ENCODE data around the gene TMEM258. TPM values are rescaled to one million over a fixed set of nuclear protein-coding genes. Genes with fewer than 3 reads are reported as not detected.

The TMEM258 gene
- total and polyA plus RNA-seq, 2 donors (not counting 3 experiments of a cell fraction or from before 2014, with no cell fraction given): 140 to 534 TPM

DNA sequence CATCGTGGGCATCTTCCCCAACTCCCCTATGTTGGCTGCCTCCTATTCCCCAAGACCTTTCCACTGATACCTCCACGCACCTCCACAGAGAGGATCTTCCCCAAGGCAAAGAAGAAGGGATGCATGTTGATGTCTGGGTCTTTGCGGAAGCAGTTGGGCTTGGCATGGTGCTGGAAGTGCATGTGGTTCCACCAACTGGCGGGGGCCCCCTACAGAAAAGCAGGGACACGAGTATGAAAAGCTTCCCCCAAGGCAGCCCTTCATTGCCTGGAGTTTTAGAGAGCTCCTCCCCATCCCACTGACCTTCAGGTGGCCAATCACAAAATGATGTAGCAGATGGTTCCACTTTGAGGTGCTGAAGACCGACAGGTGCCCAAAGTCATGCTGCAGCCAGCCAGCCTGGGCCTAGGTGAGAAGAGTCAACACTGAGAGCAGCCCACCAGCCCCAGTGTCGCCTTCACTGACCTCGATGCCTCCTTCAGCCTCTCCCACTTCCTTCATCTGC lies 18.3 kb upstream of the TMEM258 start:
- H3K9me1 ChIP-seq (replicated peaks; ENCODE audit: control insufficient read depth, extremely low read depth, insufficient read depth, low read length): no peaks in the 10 kb centered on the region
- H3K27me3 ChIP-seq (ENCODE audit: control insufficient read depth in 2 of 2, insufficient read depth in 2 of 2, low read length in 2 of 2): no peaks in the 10 kb centered on the region
- no TSS peak for BruUV-seq (replicated peaks)
- dilution Hi-C loops (cut with MboI; ENCODE audit: extremely low pct_ligation_motif_present, low sequenced_read_pairs) (no loop called here), intact Hi-C loops (cut with micrococcal nuclease) (no loop called here)
- no peak overlapping the region for H3K4me2 ChIP-seq (ENCODE audit: insufficient read depth, low read length)
- H3K9me3 ChIP-seq (replicated peaks; ENCODE audit: control insufficient read depth, insufficient read depth, low read length): no peaks in the 10 kb centered on the region
- H3K79me2 ChIP-seq (ENCODE audit: control insufficient read depth, insufficient read depth, low read length): peaks cover 9% of the 10 kb centered on the region
- POLR2A ChIA-PET: no interaction called here
- H3K9ac ChIP-seq (replicated peaks; ENCODE audit: extremely low read depth, insufficient read depth, low read length): no peak overlapping the region
- TF ChIP-seq POLR2A (IDR thresholded peaks at IDR 0.05; ENCODE audit: low read depth, low read length) (no peak), CTCF (IDR thresholded peaks at IDR 0.05; ENCODE audit: extremely low read depth in 1 of 2, insufficient read depth in 1 of 2, low read depth in 1 of 2, low read length in 2 of 2) (no peak), JUN (IDR thresholded peaks at IDR 0.05; ENCODE audit: borderline replicate concordance, insufficient read depth, insufficient read length, low read depth) (no peak), MYC (IDR thresholded peaks at IDR 0.05; ENCODE audit: low read depth, low read length) (no peak), POLR2AphosphoS5 (IDR thresholded peaks at IDR 0.05; ENCODE audit: insufficient read depth, low read depth, low read length) (no peak), MAX (IDR thresholded peaks at IDR 0.05; ENCODE audit: insufficient read depth, insufficient read length) (no peak), FOS (IDR thresholded peaks at IDR 0.05; ENCODE audit: borderline replicate concordance, insufficient read depth, low read length) (no peak), GATA2 (IDR thresholded peaks at IDR 0.05; ENCODE audit: insufficient read depth, insufficient read length, low read depth, low read length) (no peak), EZH2 (IDR thresholded peaks at IDR 0.05; ENCODE audit: borderline replicate concordance, low read depth, low read length, severe bottlenecking) (no peak)
- no peak overlapping the region for H2AFZ ChIP-seq (ENCODE audit: low read depth, low read length)
- H3K36me3 ChIP-seq (ENCODE audit: control insufficient read depth in 2 of 2, extremely low read depth in 1 of 2, insufficient read depth in 2 of 2, low read length in 2 of 2): peaks cover 25 to 34% of the 10 kb centered on the region in 2 experiments
- H3K27ac ChIP-seq (ENCODE audit: insufficient read depth, low read depth, low read length): no peak overlapping the region
- CTCF ChIA-PET: interaction anchor here (2.7 kb wide), 1 partner anchor 13 kb away, joined by 10 read pairs; no protein-coding TSS in a partner anchor
- H4K20me1 ChIP-seq (replicated peaks; ENCODE audit: control insufficient read depth, extremely low read depth, insufficient read depth, low read length): no peaks in the 10 kb centered on the region
- DNase-seq (ENCODE audit: low read depth, low spot score): no peak
- H3K4me1 ChIP-seq (ENCODE audit: control insufficient read depth, extremely low read depth, insufficient read depth, low read length): peaks cover 3% of the 10 kb centered on the region
- FAIRE-seq: no peak
- no peak overlapping the region for H3K4me3 ChIP-seq (replicated peaks in 1 of 3; ENCODE audit: insufficient read depth in 1 of 3, low read depth in 1 of 3, low read length in 3 of 3)
